ENCODE measurements around the gene GSN. TPM values are rescaled to one million over a fixed set of nuclear protein-coding genes. Genes with fewer than 3 reads are reported as not detected.

The GSN gene
- total and polyA plus RNA-seq, 2 of the 13 experiments (the other 11 are each of a cell fraction or from before 2014, with no cell fraction given): 294 to 307 TPM

GRCh38 chr9:121234832-121235161 lies 33.2 kb upstream of the GSN start:
- no peak overlapping the region for H2AFZ ChIP-seq (ENCODE audit: low read length)
- H3K4me2 ChIP-seq (ENCODE audit: low read depth, low read length): no peak overlapping the region
- H4K20me1 ChIP-seq (ENCODE audit: insufficient read depth, low read length): no peaks in the 10 kb centered on the region
- H3K27me3 ChIP-seq (ENCODE audit: control insufficient read depth in 1 of 2, insufficient read depth in 2 of 2, low read length in 2 of 2): peaks cover 0 to 12% of the 10 kb centered on the region in 2 experiments; a peak in 1 of 5 replicates
- H3K79me2 ChIP-seq (ENCODE audit: insufficient read depth, low read length): no peaks in the 10 kb centered on the region
- no peaks in the 10 kb centered on the region for H3K9me3 ChIP-seq (ENCODE audit: low read length)
- in situ Hi-C loops (cut with HindIII; ENCODE audit: extremely low pct_ligation_motif_present, low pct_unique_long_range_greater_than_20kb) (no loop called here), intact Hi-C loops (cut with micrococcal nuclease; ENCODE audit: unreplicated experiment) (loop anchor here (2.0 to 5.0 kb wide), 2 partner anchors 33 to 70 kb away; partner anchors contain the start of gene GSN)
- H3K4me1 ChIP-seq (ENCODE audit: insufficient read depth, low read length): peaks cover 22% of the 10 kb centered on the region
- no peak overlapping the region for H3K4me3 ChIP-seq (replicated peaks in 1 of 3; ENCODE audit: insufficient read depth in 1 of 3, low read depth in 2 of 3, low read length in 3 of 3)
- no peak overlapping the region for H3K9ac ChIP-seq (ENCODE audit: insufficient read depth, low read depth, low read length)
- H3K36me3 ChIP-seq (replicated peaks in 1 of 2; ENCODE audit: control insufficient read depth in 1 of 2, insufficient read depth in 2 of 2, low read length in 2 of 2): no peaks in the 10 kb centered on the region
- WGBS (ENCODE audit: low lambda C conversion rate): 69% methylated on average over 6 of the region's 6 CpGs
- TF ChIP-seq, protein P1, sequence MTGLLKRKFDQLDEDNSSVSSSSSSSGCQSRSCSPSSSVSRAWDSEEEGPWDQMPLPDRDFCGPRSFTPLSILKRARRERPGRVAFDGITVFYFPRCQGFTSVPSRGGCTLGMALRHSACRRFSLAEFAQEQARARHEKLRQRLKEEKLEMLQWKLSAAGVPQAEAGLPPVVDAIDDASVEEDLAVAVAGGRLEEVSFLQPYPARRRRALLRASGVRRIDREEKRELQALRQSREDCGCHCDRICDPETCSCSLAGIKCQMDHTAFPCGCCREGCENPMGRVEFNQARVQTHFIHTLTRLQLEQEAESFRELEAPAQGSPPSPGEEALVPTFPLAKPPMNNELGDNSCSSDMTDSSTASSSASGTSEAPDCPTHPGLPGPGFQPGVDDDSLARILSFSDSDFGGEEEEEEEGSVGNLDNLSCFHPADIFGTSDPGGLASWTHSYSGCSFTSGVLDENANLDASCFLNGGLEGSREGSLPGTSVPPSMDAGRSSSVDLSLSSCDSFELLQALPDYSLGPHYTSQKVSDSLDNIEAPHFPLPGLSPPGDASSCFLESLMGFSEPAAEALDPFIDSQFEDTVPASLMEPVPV (CRISPR knock-in tag; IDR thresholded peaks at IDR 0.05): no peak
- 0 out of 2 replicates have a peak, but pooled peaks have one; percentile 24 for TF ChIP-seq ZNF652 (CRISPR knock-in tag; IDR thresholded peaks at IDR 0.05; ENCODE audit: borderline replicate concordance, low read depth)
- no TSS peak for BruUV-seq (replicated peaks)
- no peak for FAIRE-seq
- no peak overlapping the region for H3K27ac ChIP-seq (ENCODE audit: extremely low read length, insufficient read depth, low read length)
- ChIA-PET POLR2A (no interaction called here), CTCF (ENCODE audit: low intra/inter-chr PET ratio, low total read pairs) (no interaction called here)
- ATAC-seq: no peak
- DNase-seq (ENCODE audit: low spot score): no peak

DNA sequence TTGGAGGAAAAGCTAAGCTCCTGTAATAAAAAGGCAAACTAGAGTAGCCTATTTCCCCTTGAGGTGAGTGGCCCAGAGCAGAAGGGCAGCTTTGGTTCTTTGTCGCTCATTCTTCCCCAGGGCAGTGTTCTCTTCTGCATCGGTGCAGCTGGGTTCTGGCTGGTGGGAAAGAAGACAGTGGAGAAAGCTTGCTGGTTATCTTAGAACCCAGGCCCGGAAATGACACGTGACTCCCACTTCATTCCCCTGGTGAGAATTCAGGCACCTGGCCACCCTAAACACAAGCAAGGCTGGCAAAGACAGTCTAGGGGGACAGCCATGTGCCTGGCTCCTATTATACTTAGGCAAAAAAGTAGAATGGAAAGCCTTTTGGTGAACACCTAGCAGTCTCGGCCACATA lies 32.5 kb upstream of the GSN start:
- no peak overlapping the region for H3K4me2 ChIP-seq (ENCODE audit: low read depth, low read length)
- H2AFZ ChIP-seq (ENCODE audit: low read length): no peak overlapping the region
- TF ChIP-seq ZBTB33 (CRISPR knock-in tag; IDR thresholded peaks at IDR 0.05) (no peak), ZNF34 (CRISPR knock-in tag; IDR thresholded peaks at IDR 0.05; ENCODE audit: borderline replicate concordance) (no peak), MAX (IDR thresholded peaks at IDR 0.05) (no peak), CENPT (CRISPR knock-in tag; IDR thresholded peaks at IDR 0.05; ENCODE audit: low read depth) (no peak), ZBTB8A (CRISPR knock-in tag; IDR thresholded peaks at IDR 0.05; ENCODE audit: borderline replicate concordance, low read depth) (no peak), FOXA3 (CRISPR knock-in tag; IDR thresholded peaks at IDR 0.05) (no peak)
- TF ChIP-seq, protein P2, sequence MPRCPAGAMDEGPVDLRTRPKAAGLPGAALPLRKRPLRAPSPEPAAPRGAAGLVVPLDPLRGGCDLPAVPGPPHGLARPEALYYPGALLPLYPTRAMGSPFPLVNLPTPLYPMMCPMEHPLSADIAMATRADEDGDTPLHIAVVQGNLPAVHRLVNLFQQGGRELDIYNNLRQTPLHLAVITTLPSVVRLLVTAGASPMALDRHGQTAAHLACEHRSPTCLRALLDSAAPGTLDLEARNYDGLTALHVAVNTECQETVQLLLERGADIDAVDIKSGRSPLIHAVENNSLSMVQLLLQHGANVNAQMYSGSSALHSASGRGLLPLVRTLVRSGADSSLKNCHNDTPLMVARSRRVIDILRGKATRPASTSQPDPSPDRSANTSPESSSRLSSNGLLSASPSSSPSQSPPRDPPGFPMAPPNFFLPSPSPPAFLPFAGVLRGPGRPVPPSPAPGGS (CRISPR knock-in tag; IDR thresholded peaks at IDR 0.05): no peak
- TF ChIP-seq, protein P3, sequence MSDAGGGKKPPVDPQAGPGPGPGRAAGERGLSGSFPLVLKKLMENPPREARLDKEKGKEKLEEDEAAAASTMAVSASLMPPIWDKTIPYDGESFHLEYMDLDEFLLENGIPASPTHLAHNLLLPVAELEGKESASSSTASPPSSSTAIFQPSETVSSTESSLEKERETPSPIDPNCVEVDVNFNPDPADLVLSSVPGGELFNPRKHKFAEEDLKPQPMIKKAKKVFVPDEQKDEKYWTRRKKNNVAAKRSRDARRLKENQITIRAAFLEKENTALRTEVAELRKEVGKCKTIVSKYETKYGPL (CRISPR knock-in tag; IDR thresholded peaks at IDR 0.05): no peak

More for the DNA sequence above, 32.5 kb upstream of the GSN start:
- Histone ChIP-seq H3K79me2 (ENCODE audit: insufficient read depth, low read length) (no peaks in the 10 kb centered on the region), H3K27me3 (ENCODE audit: control insufficient read depth in 1 of 2, insufficient read depth in 2 of 2, low read length in 2 of 2) (peaks cover 0 to 15% of the 10 kb centered on the region in 2 experiments; a peak in 1 of 5 replicates), H3K9me3 (ENCODE audit: low read length) (no peaks in the 10 kb centered on the region), H3K4me3 (replicated peaks in 1 of 3; ENCODE audit: insufficient read depth in 1 of 3, low read depth in 2 of 3, low read length in 3 of 3) (no peak overlapping the region), H3K9ac (ENCODE audit: insufficient read depth, low read depth, low read length) (no peak overlapping the region), H4K20me1 (ENCODE audit: insufficient read depth, low read length) (no peaks in the 10 kb centered on the region), H3K36me3 (replicated peaks in 1 of 2; ENCODE audit: control insufficient read depth in 1 of 2, insufficient read depth in 2 of 2, low read length in 2 of 2) (no peaks in the 10 kb centered on the region), H3K27ac (ENCODE audit: extremely low read length, insufficient read depth, low read length) (no peak overlapping the region), H3K4me1 (ENCODE audit: insufficient read depth, low read length) (peaks cover 16% of the 10 kb centered on the region)
- CTCF ChIA-PET (ENCODE audit: low intra/inter-chr PET ratio, low total read pairs): no interaction called here
- in situ Hi-C loops (cut with HindIII; ENCODE audit: extremely low pct_ligation_motif_present, low pct_unique_long_range_greater_than_20kb): no loop called here
- DNase-seq (ENCODE audit: low spot score) (no peak), ATAC-seq (no peak), FAIRE-seq (no peak)
- intact Hi-C loops (cut with micrococcal nuclease; ENCODE audit: unreplicated experiment): loop anchor here (2.0 kb wide), 1 partner anchor 69 kb away; no protein-coding TSS in a partner anchor
- BruUV-seq (replicated peaks): no TSS peak
- WGBS (ENCODE audit: low lambda C conversion rate): 58% methylated on average over 5 of the region's 5 CpGs
- POLR2A ChIA-PET: no interaction called here

All from HepG2 (cell line).